Ovary (tissue), 9 donors: ENCODE data around the gene PTOV1. TPM values are rescaled to one million over a fixed set of nuclear protein-coding genes. Genes with fewer than 3 reads are reported as not detected.

Experiments
- DNase-seq, 5 donors: peaks; one replicate each; pipeline ENCODE4 v3.0.0-alpha.2; 2019 to 2020
- H3K27ac ChIP-seq, 2 donors: fragments of 200-600 bp; one replicate each; pipeline versions ENCODE4 v1.5.1 to v1.8.0; 2019 to 2022
- H3K27me3 ChIP-seq: fragments of 200-600 bp; one replicate; pipeline ENCODE4 v1.8.0; 2022
- H3K36me3 ChIP-seq: fragments of 200-600 bp; sonication (generic); one replicate; pipeline ENCODE4 v1.5.1; 2019
- H3K4me1 ChIP-seq: one replicate; pipeline ENCODE4 v1.8.1; 2013; ENCODE audit warnings: mild to moderate bottlenecking, moderate library complexity; ENCODE audit not compliant: insufficient read depth
- H3K4me3 ChIP-seq: fragments of 200-600 bp; sonication (generic); one replicate; pipeline ENCODE4 v1.5.1; 2017
- H3K9me3 ChIP-seq, 2 donors: fragments of 200-600 bp in 1 of 2; sonication (generic) in 1 of 2; one replicate each; pipeline versions ENCODE4 v1.5.1 to v1.8.1; 2013 to 2019; ENCODE audit warnings: mild to moderate bottlenecking in 1 of 2, moderate library complexity in 1 of 2
- EP300 ChIP-seq: sonication (generic); formaldehyde crosslinking; IDR thresholded peaks from one replicate; pipeline ENCODE4 v1.6.1; 2017; ENCODE audit warnings: antibody characterized with exemption
- POLR2A ChIP-seq: fragments of 450-650 bp; IDR thresholded peaks from one replicate; pipeline ENCODE4 v1.6.1; 2017; ENCODE audit warnings: antibody characterized with exemption, mild to moderate bottlenecking, moderate library complexity
- WGBS, 3 donors: extraction: QIAGEN DNeasy Blood & Tissue Kit in 1 of 3; methylation state at CpG; one replicate each; pipeline versions ENCODE4 v1.1.5 to v1.1.7; 2013 to 2017; 5-methylcytosine and 5-hydroxymethylcytosine counted together
- intact Hi-C, 4 donors: fragments of 100-400 bp; cut with DNase I; formaldehyde crosslinking; loops; one replicate each; pipeline versions ENCODE4 v1.11.0 to v1.15.1; 2022 to 2023
- polyA plus RNA-seq, 2 donors: library from polyadenylated mRNA; stranded (reverse); fragments of 200-250 nt in 1 of 2; fragments of 350-450 nt in 1 of 2; fragmentation: Illumina TruSeq in 1 of 2; extraction: RNeasy Lipid Tissue Mini Kit (QIAGEN cat#74804) in 1 of 2; gene quantifications; one replicate each; pipeline ENCODE4 v1.2.3, GENCODE V29; 2013 to 2014
- total RNA-seq, 7 donors: library from RNA; depleted of rRNA in 2 of 7; stranded (reverse); fragments of >200 nt in 2 of 7; fragmentation: NEBNext Ultra II Directional in 3 of 7; extraction: Animal tissue kit (Norgen Biotek cat#: 25700) in 3 of 7; gene quantifications; one replicate each; pipeline versions ENCODE4 v1.1.0 to v1.2.4, GENCODE V29; 2016 to 2023
- TF ChIP-seq, protein P1 (sequence below), 3 donors: fragments of 450-650 bp in 2 of 3; fragments of 200-600 bp in 1 of 3; IDR thresholded peaks; one replicate each; pipeline versions ENCODE4 v1.5.1 to v1.8.0; 2016 to 2022; ENCODE audit warnings: antibody characterized with exemption in 3 of 3, mild to moderate bottlenecking in 1 of 3
- donor health status: DM: no; HTN: no; CAD: no; lungs with moderate emphysema.
- donor health status: DM: no; HTN: no; CAD: no.
- donor health status: Bipolar disorder and iron deficiency.
- donor health status: DM: yes; HTN: yes; CAD: no.
- donor health status: DM: no; HTN: no; CAD: no.
- donor health status: DM: yes; HTN: yes; CAD: no.

PTOV1 gene
- total and polyA plus RNA-seq, 9 donors, result 22.2 to 256 (median 186) TPM

DNA sequence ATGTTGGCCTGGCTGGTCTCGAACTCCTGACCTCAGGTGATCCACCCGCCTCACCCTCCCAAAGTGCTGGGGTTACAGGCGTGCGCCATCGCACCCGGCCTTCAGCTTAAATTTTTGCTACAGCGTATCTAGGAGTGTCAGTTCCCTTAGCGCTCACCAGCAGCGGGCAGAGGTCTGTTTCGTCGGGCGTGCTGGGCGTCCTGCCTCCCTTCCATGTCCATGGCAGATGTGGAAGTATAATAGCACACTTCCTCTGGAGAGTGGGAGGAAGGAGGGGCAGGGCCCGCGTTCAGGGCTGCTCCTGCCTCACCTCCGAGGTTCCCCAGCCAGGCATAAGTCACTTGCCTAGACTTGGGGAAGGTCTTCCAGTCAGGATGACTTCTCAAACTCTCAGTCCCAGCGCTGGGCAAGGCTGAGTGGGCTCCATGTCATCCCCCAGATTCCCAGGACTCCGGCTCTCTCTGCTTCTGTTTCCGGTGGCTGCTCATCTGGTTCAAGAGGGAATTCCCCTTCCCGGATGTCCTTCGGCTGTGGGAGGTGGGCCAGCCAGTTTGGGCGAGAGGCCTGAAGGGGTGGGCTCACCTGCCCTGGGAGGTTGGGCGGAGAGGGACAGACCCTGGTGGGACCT, 36.2 kb downstream of the PTOV1 start:
- no peak for DNase-seq
- Histone ChIP-seq H3K27ac (no peak overlapping the region), H3K4me1 (peaks cover 6% of the 10 kb centered on the region), H3K36me3 (no peaks in the 10 kb centered on the region), H3K27me3 (no peaks in the 10 kb centered on the region), H3K9me3 (no peaks in the 10 kb centered on the region), H3K4me3 (no peak overlapping the region)
- intact Hi-C loops, result no loop called here
- TF ChIP-seq POLR2A, result no peak
- TF ChIP-seq, protein P1, sequence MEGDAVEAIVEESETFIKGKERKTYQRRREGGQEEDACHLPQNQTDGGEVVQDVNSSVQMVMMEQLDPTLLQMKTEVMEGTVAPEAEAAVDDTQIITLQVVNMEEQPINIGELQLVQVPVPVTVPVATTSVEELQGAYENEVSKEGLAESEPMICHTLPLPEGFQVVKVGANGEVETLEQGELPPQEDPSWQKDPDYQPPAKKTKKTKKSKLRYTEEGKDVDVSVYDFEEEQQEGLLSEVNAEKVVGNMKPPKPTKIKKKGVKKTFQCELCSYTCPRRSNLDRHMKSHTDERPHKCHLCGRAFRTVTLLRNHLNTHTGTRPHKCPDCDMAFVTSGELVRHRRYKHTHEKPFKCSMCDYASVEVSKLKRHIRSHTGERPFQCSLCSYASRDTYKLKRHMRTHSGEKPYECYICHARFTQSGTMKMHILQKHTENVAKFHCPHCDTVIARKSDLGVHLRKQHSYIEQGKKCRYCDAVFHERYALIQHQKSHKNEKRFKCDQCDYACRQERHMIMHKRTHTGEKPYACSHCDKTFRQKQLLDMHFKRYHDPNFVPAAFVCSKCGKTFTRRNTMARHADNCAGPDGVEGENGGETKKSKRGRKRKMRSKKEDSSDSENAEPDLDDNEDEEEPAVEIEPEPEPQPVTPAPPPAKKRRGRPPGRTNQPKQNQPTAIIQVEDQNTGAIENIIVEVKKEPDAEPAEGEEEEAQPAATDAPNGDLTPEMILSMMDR (IDR thresholded peaks at IDR 0.05), result no peak
- no peak for TF ChIP-seq EP300
- 62 to 70% (median 62%) methylated on average over 23 of the region's 23 CpGs for WGBS, 3 donors

DNA sequence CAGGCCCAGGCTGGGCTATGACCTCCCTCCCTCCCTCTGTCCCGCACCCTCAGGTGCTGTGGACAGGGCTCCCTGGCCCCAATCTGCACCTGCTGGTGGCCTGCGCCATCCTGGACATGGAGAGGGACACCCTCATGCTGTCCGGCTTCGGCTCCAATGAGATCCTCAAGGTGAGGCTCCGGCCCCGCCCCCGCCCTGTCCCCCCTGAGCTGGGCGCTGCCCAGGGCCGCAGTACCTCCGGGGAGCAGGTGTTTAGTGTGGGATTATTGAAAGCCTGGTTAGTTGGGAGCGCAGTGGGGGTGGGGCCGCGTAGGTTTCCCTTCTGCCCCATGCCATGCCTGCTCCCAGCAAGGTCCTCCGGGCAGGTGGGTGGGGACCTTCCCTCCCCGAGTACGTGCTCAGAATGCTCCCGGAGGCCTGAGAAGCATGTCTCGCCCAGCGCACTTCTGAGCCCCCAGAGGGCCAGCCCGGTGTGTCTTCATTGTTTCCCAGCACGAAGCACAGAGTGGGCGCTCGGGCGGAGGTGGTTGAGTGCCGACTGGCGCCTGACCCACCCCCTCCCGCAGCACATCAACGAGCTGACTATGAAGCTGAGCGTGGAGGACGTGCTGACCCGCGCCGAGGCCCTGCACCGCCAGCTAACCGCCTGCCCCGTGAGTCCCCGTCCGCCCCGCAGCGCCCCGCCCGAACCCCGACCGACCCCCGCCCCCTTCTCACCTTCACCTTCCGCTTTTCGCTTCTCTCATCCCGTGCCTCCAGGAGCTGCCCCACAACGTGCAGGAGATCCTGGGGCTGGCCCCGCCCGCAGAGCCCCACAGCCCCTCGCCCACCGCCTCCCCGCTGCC, 36.9 kb downstream of the PTOV1 start:
- H3K27me3 ChIP-seq, result no peaks in the 10 kb centered on the region
- intact Hi-C loops, result no loop called here
- H3K4me1 ChIP-seq, result peaks cover 6% of the 10 kb centered on the region
- no peak overlapping the region for H3K27ac ChIP-seq
- DNase-seq, result no peak
- H3K4me3 ChIP-seq, result no peak overlapping the region
- H3K9me3 ChIP-seq, result no peaks in the 10 kb centered on the region
- H3K36me3 ChIP-seq, result no peaks in the 10 kb centered on the region
- 79 to 85% (median 85%) methylated on average over 45 to 54 of the region's 54 CpGs for WGBS, 3 donors
- TF ChIP-seq, protein P1 (IDR thresholded peaks at IDR 0.05), result no peak
- TF ChIP-seq EP300 (no peak), POLR2A (no peak)

DNA sequence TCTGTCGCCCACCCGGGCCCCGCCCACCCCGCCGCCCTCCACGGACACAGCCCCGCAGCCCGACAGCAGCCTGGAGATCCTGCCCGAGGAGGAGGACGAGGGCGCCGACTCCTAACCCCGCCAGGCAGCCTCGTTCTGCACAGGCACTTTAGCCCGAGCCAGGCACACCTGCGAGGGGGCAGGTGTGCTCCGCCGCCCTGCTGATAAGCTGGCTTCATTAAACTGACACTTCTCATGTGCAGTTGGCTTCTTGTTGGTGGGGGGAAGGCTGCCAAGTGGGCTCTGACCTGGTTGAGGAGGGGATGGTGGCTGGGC, 37.5 kb downstream of the PTOV1 start:
- no peaks in the 10 kb centered on the region for H3K9me3 ChIP-seq
- peaks cover 6% of the 10 kb centered on the region for H3K4me1 ChIP-seq
- H3K36me3 ChIP-seq, result no peaks in the 10 kb centered on the region
- H3K27me3 ChIP-seq, result no peaks in the 10 kb centered on the region
- DNase-seq, result no peak
- intact Hi-C loops, result no loop called here
- no peak overlapping the region for H3K4me3 ChIP-seq
- no peak overlapping the region for H3K27ac ChIP-seq
- TF ChIP-seq, protein P1 (IDR thresholded peaks at IDR 0.05), result no peak
- no peak for TF ChIP-seq POLR2A
- TF ChIP-seq EP300, result no peak
- WGBS, 3 donors, result 74 to 90% (median 78%) methylated on average over 15 to 18 of the region's 18 CpGs

DNA sequence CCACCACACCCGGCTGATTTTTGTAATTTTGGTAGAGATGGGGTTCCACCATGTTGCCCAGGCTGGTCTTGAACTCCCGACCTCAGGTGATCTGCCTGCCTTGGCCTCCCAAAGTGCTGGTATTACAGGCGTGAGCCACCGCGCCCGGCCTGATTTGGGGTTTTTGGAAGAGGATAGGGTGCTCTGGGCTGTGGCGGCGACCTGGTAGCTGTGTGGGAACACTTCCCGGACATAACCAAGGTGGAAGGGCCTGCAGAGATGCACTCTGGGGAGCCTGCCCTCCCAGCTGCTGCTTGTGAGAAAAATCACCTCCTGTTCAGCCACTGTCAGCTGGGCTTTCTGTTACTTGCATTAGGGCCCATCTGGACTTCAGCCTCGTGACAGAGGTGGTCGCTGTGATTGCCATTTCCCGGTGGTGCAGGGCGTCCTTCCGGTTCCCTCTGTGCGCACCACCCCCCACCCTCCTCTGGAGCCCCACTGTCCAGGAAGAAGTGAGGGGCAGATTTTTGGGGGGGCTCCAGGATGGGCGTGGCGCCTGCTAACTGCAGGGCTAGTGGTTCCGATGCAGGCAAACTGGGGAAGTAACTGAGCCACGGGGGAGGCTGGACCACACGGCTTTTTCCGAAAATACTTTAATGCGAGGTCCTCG, 38.2 kb downstream of the PTOV1 start:
- intact Hi-C loops, result no loop called here
- Histone ChIP-seq H3K36me3 (no peaks in the 10 kb centered on the region), H3K27ac (no peak overlapping the region), H3K4me3 (no peak overlapping the region), H3K4me1 (peaks cover 6% of the 10 kb centered on the region), H3K27me3 (no peaks in the 10 kb centered on the region), H3K9me3 (no peaks in the 10 kb centered on the region)
- TF ChIP-seq, protein P1 (IDR thresholded peaks at IDR 0.05), result no peak
- TF ChIP-seq EP300 (no peak), POLR2A (no peak)
- DNase-seq, result peak in 1 of 5 donors; percentile 57
- 77 to 89% (median 83%) methylated on average over 23 of the region's 23 CpGs for WGBS, 3 donors
